CD4-positive, alpha-beta memory T cell (primary cell): ENCODE results near the gene TNNI3K. TPM values are rescaled to one million over a fixed set of nuclear protein-coding genes. Genes with fewer than 3 reads are reported as not detected.

Experiments
- CTCF ChIA-PET: fragments of 350-600 bp; sonication (Branson Sonifier 250); formaldehyde crosslinking; loops from one replicate; lab custom pipeline; 2021; ENCODE audit warnings: inconsistent platforms; ENCODE audit not compliant: partially characterized antibody; lab: Charles Lee
- POLR2A ChIA-PET: fragments of 350-600 bp; sonication (Branson Sonifier 250); formaldehyde crosslinking; loops from one replicate; lab custom pipeline; 2021; ENCODE audit not compliant: partially characterized antibody; lab: Charles Lee
- DNase-seq, 5 donors: peaks; one replicate each; pipeline versions ENCODE4 v3.0.0 to v3.0.0-alpha.2; 2020 to 2022; ENCODE audit warnings: mixed read lengths in 1 of 5
- H3K27ac ChIP-seq: one replicate; pipeline ENCODE4 v1.7.0; 2013; ENCODE audit warnings: low read depth, low read length
- H3K27me3 ChIP-seq: 2 replicates; pipeline ENCODE4 v1.7.0; 2013; ENCODE audit warnings: mild to moderate bottlenecking, low read length, moderate library complexity; ENCODE audit not compliant: insufficient read depth
- H3K36me3 ChIP-seq: 2 replicates; pipeline ENCODE4 v1.7.0; 2013; ENCODE audit warnings: mild to moderate bottlenecking, low read length, moderate library complexity; ENCODE audit not compliant: insufficient read depth
- H3K4me1 ChIP-seq: 2 replicates; pipeline ENCODE4 v1.7.0; 2013; ENCODE audit warnings: mild to moderate bottlenecking, low read length, moderate library complexity; ENCODE audit not compliant: insufficient read depth
- H3K4me3 ChIP-seq, 2 donors: one replicate each; pipeline ENCODE4 v1.7.0; 2013; ENCODE audit warnings: low read length in 2 of 2, mild to moderate bottlenecking in 1 of 2
- H3K9me3 ChIP-seq, 2 donors: one replicate each; pipeline ENCODE4 v1.7.0; 2013; ENCODE audit warnings: low read length in 2 of 2, control low read depth in 1 of 2; ENCODE audit not compliant: control insufficient read depth in 1 of 2
- H3K27ac Mint-ChIP-seq, 7 donors: one replicate each; pipeline ENCODE4 v1.8.0; 2020 to 2021; ENCODE audit warnings: mixed read lengths in 7 of 7, mild to moderate bottlenecking in 6 of 7, inconsistent platforms in 3 of 7, moderate library complexity in 3 of 7
- H3K27me3 Mint-ChIP-seq, 2 donors: one replicate each; pipeline ENCODE4 v1.8.0; 2020 to 2021; ENCODE audit warnings: mixed read lengths in 2 of 2
- H3K36me3 Mint-ChIP-seq, 2 donors: one replicate each; pipeline ENCODE4 v1.8.0; 2020 to 2021; ENCODE audit warnings: mixed read lengths in 2 of 2, inconsistent platforms in 1 of 2, mild to moderate bottlenecking in 1 of 2
- H3K4me1 Mint-ChIP-seq, 4 donors: one replicate each; pipeline ENCODE4 v1.8.0; 2020 to 2021; ENCODE audit warnings: mixed read lengths in 4 of 4, mild to moderate bottlenecking in 1 of 4
- H3K4me3 Mint-ChIP-seq, 8 donors: one replicate each; pipeline ENCODE4 v1.8.0; 2020 to 2021; ENCODE audit warnings: mixed read lengths in 8 of 8, mild to moderate bottlenecking in 7 of 8, moderate library complexity in 6 of 8, inconsistent platforms in 3 of 8
- H3K9me3 Mint-ChIP-seq, 8 donors: one replicate each; pipeline ENCODE4 v1.8.0; 2020 to 2021; ENCODE audit warnings: mixed read lengths in 8 of 8, mild to moderate bottlenecking in 5 of 8, inconsistent platforms in 3 of 8, moderate library complexity in 1 of 8
- intact Hi-C: fragments of 100-400 bp; cut with micrococcal nuclease; formaldehyde crosslinking; loops from one replicate; pipeline ENCODE4 v1.15.1; 2023
- polyA plus RNA-seq, 2 donors: library from polyadenylated mRNA; unstranded; fragments of 300-500 nt; fragmentation: Illumina TruSeq; gene quantifications; one replicate each; pipeline ENCODE4 v1.2.3, GENCODE V29; 2021
- total RNA-seq, 2 experiments: library from RNA; stranded (reverse); gene quantifications; one replicate each; pipeline ENCODE4 v1.2.3, GENCODE V29; 2021

The TNNI3K gene
- total and polyA plus RNA-seq, 4 experiments from 2014 or later, result 0.54 TPM; not detected in 3

GRCh38 chr1:74205266-74205665 lies 29.9 kb upstream of the TNNI3K start:
- Histone ChIP-seq H3K9me3 (no peaks in the 10 kb centered on the region), H3K27ac (no peak overlapping the region), H3K36me3 (peaks cover 10% of the 10 kb centered on the region), H3K27me3 (no peaks in the 10 kb centered on the region), H3K4me3 (no peak overlapping the region), H3K4me1 (no peaks in the 10 kb centered on the region)
- intact Hi-C loops, result no loop called here
- peaks cover 34 to 42% of the 10 kb centered on the region in 2 donors for H3K36me3 Mint-ChIP-seq
- H3K27ac Mint-ChIP-seq, result no peak overlapping the region
- CTCF ChIA-PET, result no interaction called here
- H3K4me1 Mint-ChIP-seq, result peaks cover 0 to under 1% (median 0%) of the 10 kb centered on the region in 4 donors
- peaks cover 0 to 3% (median 0%) of the 10 kb centered on the region in 8 donors for H3K9me3 Mint-ChIP-seq
- no peaks in the 10 kb centered on the region for H3K27me3 Mint-ChIP-seq
- POLR2A ChIA-PET, result no interaction called here
- H3K4me3 Mint-ChIP-seq, result no peak overlapping the region
- DNase-seq, result no peak

- no peak overlapping the region for H3K4me3 Mint-ChIP-seq
- ChIA-PET POLR2A (no interaction called here), CTCF (no interaction called here)
- no peak overlapping the region for H3K4me3 ChIP-seq
- H3K27me3 ChIP-seq, result no peaks in the 10 kb centered on the region
- no peaks in the 10 kb centered on the region for H3K9me3 ChIP-seq
- DNase-seq, result no peak
- H3K4me1 ChIP-seq, result no peaks in the 10 kb centered on the region
- H3K27ac ChIP-seq, result no peak overlapping the region
- H3K36me3 Mint-ChIP-seq, result peaks cover 3 to 12% of the 10 kb centered on the region in 2 donors
- peaks cover 0 to 3% (median 1%) of the 10 kb centered on the region in 8 donors for H3K9me3 Mint-ChIP-seq
- H3K27ac Mint-ChIP-seq, result no peak overlapping the region
- H3K4me1 Mint-ChIP-seq, result no peaks in the 10 kb centered on the region
- intact Hi-C loops, result no loop called here
- peaks cover 0 to 2% of the 10 kb centered on the region in 2 donors for H3K27me3 Mint-ChIP-seq
- no peaks in the 10 kb centered on the region for H3K36me3 ChIP-seq
Observed at GRCh38 chr1:74215229-74215628, 20.0 kb upstream of the TNNI3K start.

- Histone ChIP-seq H3K4me3 (no peak overlapping the region), H3K9me3 (no peaks in the 10 kb centered on the region), H3K4me1 (no peaks in the 10 kb centered on the region), H3K27ac (no peak overlapping the region), H3K36me3 (no peaks in the 10 kb centered on the region), H3K27me3 (no peaks in the 10 kb centered on the region)
- ChIA-PET POLR2A (no interaction called here), CTCF (no interaction called here)
- Mint-ChIP-seq H3K36me3 (peaks cover 9 to 18% of the 10 kb centered on the region in 2 donors), H3K27ac (no peak overlapping the region), H3K27me3 (no peaks in the 10 kb centered on the region), H3K9me3 (peaks cover 2 to 66% (median 48%) of the 10 kb centered on the region in 8 donors), H3K4me1 (no peaks in the 10 kb centered on the region), H3K4me3 (no peak overlapping the region)
- DNase-seq, result no peak
- intact Hi-C loops, result no loop called here
Observed at GRCh38 chr1:74222701-74223100, 12.5 kb upstream of the TNNI3K start.

- Histone ChIP-seq H3K36me3 (no peaks in the 10 kb centered on the region), H3K27ac (no peak overlapping the region), H3K4me3 (no peak overlapping the region), H3K4me1 (no peaks in the 10 kb centered on the region), H3K27me3 (no peaks in the 10 kb centered on the region), H3K9me3 (no peaks in the 10 kb centered on the region)
- Mint-ChIP-seq H3K27me3 (no peaks in the 10 kb centered on the region), H3K36me3 (peaks cover 9 to 18% of the 10 kb centered on the region in 2 donors), H3K4me3 (no peak overlapping the region), H3K9me3 (peaks cover 2 to 71% (median 53%) of the 10 kb centered on the region in 8 donors), H3K27ac (no peak overlapping the region), H3K4me1 (no peaks in the 10 kb centered on the region)
- intact Hi-C loops, result no loop called here
- ChIA-PET CTCF (no interaction called here), POLR2A (no interaction called here)
- no peak for DNase-seq
Observed at GRCh38 chr1:74223453-74223852, 11.7 kb upstream of the TNNI3K start.

GRCh38 chr1:74236440-74236839 lies 1.3 kb downstream of the TNNI3K start:
- ChIA-PET CTCF (no interaction called here), POLR2A (no interaction called here)
- Histone ChIP-seq H3K27ac (no peak overlapping the region), H3K36me3 (no peaks in the 10 kb centered on the region), H3K4me1 (no peaks in the 10 kb centered on the region), H3K4me3 (no peak overlapping the region), H3K27me3 (no peaks in the 10 kb centered on the region), H3K9me3 (no peaks in the 10 kb centered on the region)
- H3K9me3 Mint-ChIP-seq, result peaks cover 0 to 11% (median 2%) of the 10 kb centered on the region in 8 donors
- intact Hi-C loops, result no loop called here
- no peak overlapping the region for H3K4me3 Mint-ChIP-seq
- no peak for DNase-seq
- H3K27ac Mint-ChIP-seq, result no peak overlapping the region
- H3K27me3 Mint-ChIP-seq, result peaks cover 0 to 3% of the 10 kb centered on the region in 2 donors
- H3K4me1 Mint-ChIP-seq, result no peaks in the 10 kb centered on the region
- H3K36me3 Mint-ChIP-seq, result no peaks in the 10 kb centered on the region

GRCh38 chr1:74237035-74237434 lies 1.8 kb downstream of the TNNI3K start:
- H3K4me1 ChIP-seq, result no peaks in the 10 kb centered on the region
- ChIA-PET CTCF (no interaction called here), POLR2A (no interaction called here)
- H3K9me3 ChIP-seq, result no peaks in the 10 kb centered on the region
- no peak overlapping the region for H3K27ac ChIP-seq
- no peak overlapping the region for H3K4me3 ChIP-seq
- Mint-ChIP-seq H3K36me3 (no peaks in the 10 kb centered on the region), H3K27me3 (peaks cover 0 to 3% of the 10 kb centered on the region in 2 donors), H3K4me1 (no peaks in the 10 kb centered on the region), H3K27ac (no peak overlapping the region), H3K4me3 (no peak overlapping the region), H3K9me3 (peaks cover 0 to 11% (median 2%) of the 10 kb centered on the region in 8 donors)
- intact Hi-C loops, result no loop called here
- no peaks in the 10 kb centered on the region for H3K36me3 ChIP-seq
- H3K27me3 ChIP-seq, result no peaks in the 10 kb centered on the region
- no peak for DNase-seq

GRCh38 chr1:74237787-74238186 lies 2.6 kb downstream of the TNNI3K start:
- ChIA-PET CTCF (no interaction called here), POLR2A (no interaction called here)
- no peaks in the 10 kb centered on the region for H3K36me3 ChIP-seq
- no peaks in the 10 kb centered on the region for H3K4me1 Mint-ChIP-seq
- H3K27me3 ChIP-seq, result no peaks in the 10 kb centered on the region
- no peaks in the 10 kb centered on the region for H3K36me3 Mint-ChIP-seq
- no peak overlapping the region for H3K4me3 Mint-ChIP-seq
- intact Hi-C loops, result no loop called here
- DNase-seq, result no peak
- no peaks in the 10 kb centered on the region for H3K9me3 ChIP-seq
- H3K27me3 Mint-ChIP-seq, result peaks cover 0 to 3% of the 10 kb centered on the region in 2 donors
- H3K27ac ChIP-seq, result no peak overlapping the region
- H3K4me3 ChIP-seq, result no peak overlapping the region
- H3K9me3 Mint-ChIP-seq, result peaks cover 0 to 4% (median 0%) of the 10 kb centered on the region in 8 donors
- H3K4me1 ChIP-seq, result no peaks in the 10 kb centered on the region
- no peak overlapping the region for H3K27ac Mint-ChIP-seq
